Transverse colon (tissue), 4 donors: Measurements from ENCODE around the gene FLOT1. TPM values are rescaled to one million over a fixed set of nuclear protein-coding genes. Genes with fewer than 3 reads are reported as not detected.
A peak's percentile ranks its signal among the peaks of the same experiment; 100 is the strongest.

ENCODE experiments used
- DNase-seq: peaks from one replicate; pipeline ENCODE4 v3.0.0-alpha.2; 2019
- H3K27ac ChIP-seq, 4 donors: fragments of 200-600 bp; sonication (generic); 2 replicates each; pipeline ENCODE4 v1.5.1; 2016 to 2018; ENCODE audit warnings: inconsistent platforms in 4 of 4
- H3K27me3 ChIP-seq: fragments of 200-600 bp; sonication (generic); 2 replicates; pipeline ENCODE4 v1.5.1; 2017; ENCODE audit warnings: inconsistent platforms
- H3K36me3 ChIP-seq, 4 donors: fragments of 200-600 bp; sonication (generic); 2 replicates each; pipeline ENCODE4 v1.5.1; 2017 to 2019; ENCODE audit warnings: inconsistent platforms in 4 of 4
- H3K4me1 ChIP-seq, 4 donors: fragments of 200-600 bp; sonication (generic); 2 replicates each; pipeline ENCODE4 v1.5.1; 2017 to 2020; ENCODE audit warnings: inconsistent platforms in 4 of 4
- H3K4me3 ChIP-seq, 4 donors: fragments of 200-600 bp; sonication (generic); 1 replicate in 1 of 4; 2 replicates in 3 of 4; pipeline versions ENCODE4 v1.5.1 to v1.6.1; 2017 to 2019; ENCODE audit warnings: inconsistent platforms in 4 of 4
- H3K9me3 ChIP-seq, 2 donors: fragments of 200-600 bp; sonication (generic); 2 replicates each; pipeline ENCODE4 v1.5.1; 2017 to 2019; ENCODE audit warnings: inconsistent platforms in 2 of 2
- CTCF ChIP-seq, 5 experiments: fragments of 200-600 bp in 3 of 5; fragments of 450-650 bp in 2 of 5; sonication (generic) in 3 of 5; IDR thresholded peaks; 1 replicate in 2 of 5; 2 replicates in 3 of 5; pipeline ENCODE4 v1.5.1; 2016 to 2017; ENCODE audit warnings: antibody characterized with exemption in 5 of 5, inconsistent platforms in 3 of 5, mild to moderate bottlenecking in 2 of 5, moderate library complexity in 1 of 5
- EP300 ChIP-seq: sonication (generic); formaldehyde crosslinking; IDR thresholded peaks from one replicate; pipeline ENCODE4 v1.6.1; 2017; ENCODE audit warnings: antibody characterized with exemption, low read depth
- POLR2A ChIP-seq: fragments of 450-650 bp; IDR thresholded peaks from one replicate; pipeline ENCODE4 v1.6.1; 2016; ENCODE audit warnings: antibody characterized with exemption, mild to moderate bottlenecking, moderate library complexity
- POLR2AphosphoS5 ChIP-seq, 3 donors: sonication (generic); formaldehyde crosslinking; IDR thresholded peaks; one replicate each; pipeline ENCODE4 v1.6.1; 2016; ENCODE audit warnings: antibody characterized with exemption in 3 of 3
- WGBS, 2 donors: methylation state at CpG; one replicate each; pipeline ENCODE4 v1.1.5; 2018; ENCODE audit warnings: low coverage in 1 of 2; 5-methylcytosine and 5-hydroxymethylcytosine counted together
- in situ Hi-C, 4 donors: fragments of 200-750 bp; cut with MboI; loops; one replicate each; pipeline versions ENCODE4 v1.15.0 to v1.15.1; 2017; ENCODE audit warnings: low sequenced_read_pairs in 3 of 4, low pct_ligation_motif_present in 1 of 4, low pct_unique_long_range_greater_than_20kb in 1 of 4
- intact Hi-C: fragments of 100-400 bp; cut with DNase I; formaldehyde crosslinking; loops from one replicate; pipeline ENCODE4 v1.15.1; 2023; ENCODE audit warnings: low total_unique reads
- total RNA-seq, 4 donors: library from RNA; depleted of rRNA; stranded (reverse); fragments of >200 nt; gene quantifications; one replicate each; pipeline ENCODE4 v1.1.0, GENCODE V29; 2016

FLOT1 gene
- 100 to 1,000 TPM; 123 to 146 (median 139) TPM for total RNA-seq

GRCh38 chr6:30742316-30743098 lies at the start of gene FLOT1:
Gene FLOT1, minus strand, starts transcription at chr6:30742687. Its CDS starts 498 bp downstream, at chr6:30742189.
- Histone ChIP-seq H3K36me3 (peaks cover 0 to 17% (median 7%) of the 10 kb centered on the region in 4 donors), H3K9me3 (no peaks in the 10 kb centered on the region), H3K4me3 (peak within 1 kb of the TSS; percentile 75 to 87 (median 78)), H3K4me1 (peaks cover 26 to 64% (median 37%) of the 10 kb centered on the region in 4 donors), H3K27ac (peak within 1 kb of the TSS; percentile 96 to 98 (median 98)), H3K27me3 (no peaks in the 10 kb centered on the region)
- WGBS, 2 donors: 0 to 1% methylated on average over 7 to 45 of the region's 66 CpGs
- TF ChIP-seq EP300 (peak; percentile 1), CTCF (IDR thresholded peaks at IDR 0.05) (no peak), POLR2A (peak; percentile 88), POLR2AphosphoS5 (IDR thresholded peaks at IDR 0.05) (peak; percentile 93 to 96 (median 95))
- intact Hi-C loops (loop anchor here (5.0 kb wide), 2 partner anchors 85 to 135 kb away; no protein-coding TSS in a partner anchor), in situ Hi-C loops (loop anchor here in 2 of 4 donors (10.0 to 25.0 kb wide), 2 partner anchors 82 to 145 kb away; partner anchors contain the start of gene DDR1 (in 2 of the 2))
- peak; percentile 99 for DNase-seq

GRCh38 chr6:30790724-30791383 lies 48.4 kb upstream of the FLOT1 start:
- no peak for DNase-seq
- Histone ChIP-seq H3K4me3 (no peak overlapping the region), H3K36me3 (no peaks in the 10 kb centered on the region), H3K27ac (no peak overlapping the region), H3K4me1 (peaks cover 6 to 33% (median 11%) of the 10 kb centered on the region in 4 donors), H3K27me3 (no peaks in the 10 kb centered on the region), H3K9me3 (no peaks in the 10 kb centered on the region)
- intact Hi-C loops (no loop called here), in situ Hi-C loops (no loop called here)
- TF ChIP-seq POLR2A: no peak
- no peak for TF ChIP-seq POLR2AphosphoS5 (IDR thresholded peaks at IDR 0.05)
- TF ChIP-seq CTCF (IDR thresholded peaks at IDR 0.05): no peak
- TF ChIP-seq EP300: no peak
- 80 to 89% methylated on average over 1 to 4 of the region's 4 CpGs for WGBS, 2 donors

GRCh38 chr6:30789606-30790005 lies 47.1 kb upstream of the FLOT1 start:
- in situ Hi-C loops (no loop called here), intact Hi-C loops (no loop called here)
- no peak for DNase-seq
- Histone ChIP-seq H3K9me3 (no peaks in the 10 kb centered on the region), H3K27me3 (no peaks in the 10 kb centered on the region), H3K4me3 (no peak overlapping the region), H3K4me1 (peaks cover 6 to 38% (median 11%) of the 10 kb centered on the region in 4 donors), H3K36me3 (no peaks in the 10 kb centered on the region), H3K27ac (peak overlapping the region in 1 of 4 donors; percentile 9)
- TF ChIP-seq CTCF (IDR thresholded peaks at IDR 0.05) (no peak), POLR2A (no peak), POLR2AphosphoS5 (IDR thresholded peaks at IDR 0.05) (no peak), EP300 (no peak)
- WGBS, 2 donors: 0% methylated on average over 1 of the region's 1 CpG

GRCh38 chr6:30787954-30788353 lies 45.5 kb upstream of the FLOT1 start:
- Histone ChIP-seq H3K4me1 (peaks cover 6 to 34% (median 14%) of the 10 kb centered on the region in 4 donors), H3K4me3 (no peak overlapping the region), H3K27me3 (no peaks in the 10 kb centered on the region), H3K27ac (peak overlapping the region; percentile 36 to 64 (median 62)), H3K36me3 (no peaks in the 10 kb centered on the region), H3K9me3 (no peaks in the 10 kb centered on the region)
- DNase-seq: no peak
- in situ Hi-C loops (no loop called here), intact Hi-C loops (no loop called here)
- TF ChIP-seq EP300 (no peak), POLR2A (no peak), CTCF (IDR thresholded peaks at IDR 0.05) (no peak), POLR2AphosphoS5 (IDR thresholded peaks at IDR 0.05) (peak in 2 of 3 donors; percentile 31 to 50)
- 22 to 25% methylated on average over 1 to 4 of the region's 5 CpGs for WGBS, 2 donors
